GM13977 (cell line): Measurements from ENCODE around the gene NKAIN2.
"Not testable (repeated sequence)": the region's sequence is repeated elsewhere in the genome, so short reads cannot be mapped to it uniquely, and the experiment has no call there.

Source experiments
- DNase-seq: peaks from one replicate; pipeline ENCODE4 v3.0.0; 2012; ENCODE audit warnings: low spot score
- in situ Hi-C: fragments of 300-500 bp; cut with MboI; formaldehyde crosslinking; loops from one replicate; pipeline ENCODE4 v1.12.0; 2022; ENCODE audit warnings: low sequenced_read_pairs, low pct_unique_long_range_greater_than_20kb, mixed read lengths, inconsistent platforms; ENCODE audit not compliant: unreplicated experiment
- TF ChIP-seq, protein P1 (sequence below): IDR thresholded peaks from 2 replicates; pipeline ENCODE4 v1.5.1; 2012; ENCODE audit warnings: mild to moderate bottlenecking, control low read depth; ENCODE audit not compliant: insufficient read depth; ENCODE audit errors: extremely low read depth, missing control alignments

NKAIN2 gene

GRCh38 chr6:124560873-124561567, 757.4 kb downstream of the NKAIN2 start:
- in situ Hi-C loops: no loop called here
- TF ChIP-seq, protein P1, sequence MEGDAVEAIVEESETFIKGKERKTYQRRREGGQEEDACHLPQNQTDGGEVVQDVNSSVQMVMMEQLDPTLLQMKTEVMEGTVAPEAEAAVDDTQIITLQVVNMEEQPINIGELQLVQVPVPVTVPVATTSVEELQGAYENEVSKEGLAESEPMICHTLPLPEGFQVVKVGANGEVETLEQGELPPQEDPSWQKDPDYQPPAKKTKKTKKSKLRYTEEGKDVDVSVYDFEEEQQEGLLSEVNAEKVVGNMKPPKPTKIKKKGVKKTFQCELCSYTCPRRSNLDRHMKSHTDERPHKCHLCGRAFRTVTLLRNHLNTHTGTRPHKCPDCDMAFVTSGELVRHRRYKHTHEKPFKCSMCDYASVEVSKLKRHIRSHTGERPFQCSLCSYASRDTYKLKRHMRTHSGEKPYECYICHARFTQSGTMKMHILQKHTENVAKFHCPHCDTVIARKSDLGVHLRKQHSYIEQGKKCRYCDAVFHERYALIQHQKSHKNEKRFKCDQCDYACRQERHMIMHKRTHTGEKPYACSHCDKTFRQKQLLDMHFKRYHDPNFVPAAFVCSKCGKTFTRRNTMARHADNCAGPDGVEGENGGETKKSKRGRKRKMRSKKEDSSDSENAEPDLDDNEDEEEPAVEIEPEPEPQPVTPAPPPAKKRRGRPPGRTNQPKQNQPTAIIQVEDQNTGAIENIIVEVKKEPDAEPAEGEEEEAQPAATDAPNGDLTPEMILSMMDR: no peak
- DNase-seq: no peak

- TF ChIP-seq, protein P1: no peak
- DNase-seq: no peak
- in situ Hi-C loops: no loop called here
Observed at GRCh38 chr6:124561635-124562130, 758.0 kb downstream of the NKAIN2 start.

GRCh38 chr6:124564125-124564524, 760.5 kb downstream of the NKAIN2 start:
- in situ Hi-C loops, DNase-seq: not testable (repeated sequence)

DNA sequence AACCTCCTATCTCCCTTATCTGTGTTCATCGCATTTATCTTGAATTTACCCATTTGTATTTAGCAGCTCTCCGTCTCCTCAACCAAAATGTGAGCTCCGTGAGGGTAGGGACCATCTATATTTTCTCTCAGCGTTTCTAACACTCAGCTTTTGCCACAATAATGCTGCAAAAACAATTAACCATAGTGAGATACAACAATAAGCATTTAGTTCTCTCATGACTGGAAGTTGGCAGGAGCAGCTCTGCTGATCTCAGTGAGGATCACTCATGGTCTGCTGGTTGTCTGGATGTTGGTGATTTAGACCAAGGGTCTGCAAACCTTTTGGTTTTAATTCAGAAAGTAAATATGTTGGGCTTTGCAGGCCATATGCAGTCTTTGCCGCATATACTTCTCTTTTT, 763.7 kb downstream of the NKAIN2 start:
- TF ChIP-seq, protein P1: no peak
- DNase-seq: no peak

GRCh38 chr6:124573953-124574352, 770.3 kb downstream of the NKAIN2 start:
- DNase-seq: no peak
- TF ChIP-seq, protein P1: no peak
- in situ Hi-C loops: no loop called here

More for the DNA sequence above, 763.7 kb downstream of the NKAIN2 start:
- in situ Hi-C loops: no loop called here

DNA sequence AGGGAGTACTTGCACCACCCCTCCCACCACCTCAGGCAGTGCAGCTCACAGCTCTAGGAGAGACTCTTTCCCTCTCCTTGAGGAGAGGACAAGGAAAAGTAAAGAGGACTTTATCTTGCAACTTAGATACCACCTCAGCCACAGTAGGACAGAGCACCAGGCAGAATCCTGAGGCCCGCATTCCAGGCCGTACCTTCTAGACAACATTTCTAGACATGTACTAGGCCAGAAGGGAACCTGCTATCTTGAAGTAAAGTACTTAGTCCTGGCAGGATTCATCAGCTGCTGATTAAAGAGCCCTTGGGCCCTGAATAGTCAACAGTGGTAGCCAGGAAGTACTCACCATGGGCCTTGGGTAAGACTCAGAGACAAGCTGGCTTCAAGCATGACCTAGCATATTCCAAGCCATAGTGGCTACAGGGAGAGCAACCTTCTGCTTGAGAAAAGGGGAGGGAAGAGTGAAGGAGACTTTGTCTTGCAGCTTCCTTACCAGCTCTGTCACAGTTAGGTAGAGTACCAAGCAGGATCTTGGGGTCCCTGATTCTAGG, 774.1 kb downstream of the NKAIN2 start:
- in situ Hi-C loops: no loop called here
- TF ChIP-seq, protein P1: no peak
- no peak for DNase-seq

DNA sequence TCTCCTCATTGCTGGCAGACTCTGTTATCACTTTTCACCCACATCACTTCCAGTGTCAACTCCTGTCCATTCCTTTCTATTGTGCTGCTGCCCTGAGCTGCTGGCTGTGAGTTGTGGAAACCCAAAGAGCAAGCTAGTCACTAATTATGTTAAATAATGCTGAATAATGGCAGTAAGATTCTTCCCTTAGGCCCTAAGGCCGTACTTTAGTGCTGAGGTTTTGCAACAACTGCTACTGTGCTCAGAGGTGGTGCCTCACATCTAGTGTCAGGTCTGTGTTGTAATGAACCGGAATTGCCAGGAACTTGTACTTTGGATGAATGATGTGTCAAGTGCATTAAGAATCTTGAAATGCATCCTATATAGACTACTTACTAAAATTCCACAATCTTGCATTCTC, 786.3 kb downstream of the NKAIN2 start:
- in situ Hi-C loops: no loop called here
- TF ChIP-seq, protein P1: no peak
- DNase-seq: no peak
